Activated naive CD4-positive, alpha-beta T cell treated with anti-CD3 and anti-CD28 coated beads, Interleukin-2, amount 10 ng/mL, durations not matched to agents 7 days and 5 days (primary cell): ENCODE measurements around the gene FGGY.
"Not testable (repeated sequence)": the region's sequence is repeated elsewhere in the genome, so short reads cannot be mapped to it uniquely, and the experiment has no call there.

Experiments
- CTCF ChIA-PET: fragments of 350-600 bp; sonication (Branson Sonifier 250); formaldehyde crosslinking; loops from one replicate; lab custom pipeline; 2021; ENCODE audit warnings: antibody characterized with exemption; lab: Charles Lee
- DNase-seq: peaks from one replicate; pipeline ENCODE4 v3.0.0-alpha.2; 2020
- H3K27ac Mint-ChIP-seq: one replicate; pipeline ENCODE4 v1.8.0; 2021; ENCODE audit warnings: mild to moderate bottlenecking, moderate library complexity, mixed read lengths
- H3K27me3 Mint-ChIP-seq: one replicate; pipeline ENCODE4 v1.8.0; 2021; ENCODE audit warnings: mild to moderate bottlenecking, mixed read lengths
- H3K36me3 Mint-ChIP-seq: one replicate; pipeline ENCODE4 v1.8.0; 2021; ENCODE audit warnings: mixed read lengths
- H3K4me1 Mint-ChIP-seq: one replicate; pipeline ENCODE4 v1.8.0; 2021; ENCODE audit warnings: mixed read lengths
- H3K4me3 Mint-ChIP-seq: one replicate; pipeline ENCODE4 v1.8.0; 2021; ENCODE audit warnings: mild to moderate bottlenecking, moderate library complexity, mixed read lengths
- H3K9me3 Mint-ChIP-seq: one replicate; pipeline ENCODE4 v1.8.0; 2021; ENCODE audit warnings: mixed read lengths

The FGGY gene

DNA sequence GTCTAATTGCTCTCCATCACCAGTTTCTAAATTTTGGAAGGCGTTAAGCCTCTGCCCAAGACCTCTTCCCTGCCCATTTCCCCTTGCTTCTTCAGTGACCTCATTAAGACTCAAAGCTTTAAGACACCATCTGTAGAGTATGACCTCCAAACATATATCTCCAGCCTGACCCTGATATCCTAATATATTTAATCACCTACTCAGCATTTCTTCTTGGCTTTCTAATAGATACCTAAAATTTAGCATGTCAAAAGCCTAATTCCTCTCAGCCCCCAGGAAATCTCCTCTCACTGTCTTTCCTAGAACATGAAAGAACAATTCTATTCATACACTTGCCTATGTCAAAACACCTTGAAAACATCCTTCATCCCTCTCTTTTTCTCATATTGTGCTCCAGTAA, 282.3 kb downstream of the FGGY start:
- H3K4me1 Mint-ChIP-seq: no peaks in the 10 kb centered on the region
- no peaks in the 10 kb centered on the region for H3K36me3 Mint-ChIP-seq
- CTCF ChIA-PET: no interaction called here
- peaks cover 4% of the 10 kb centered on the region for H3K9me3 Mint-ChIP-seq
- DNase-seq: no peak
- H3K4me3 Mint-ChIP-seq: no peak overlapping the region
- no peak overlapping the region for H3K27ac Mint-ChIP-seq
- no peaks in the 10 kb centered on the region for H3K27me3 Mint-ChIP-seq

DNA sequence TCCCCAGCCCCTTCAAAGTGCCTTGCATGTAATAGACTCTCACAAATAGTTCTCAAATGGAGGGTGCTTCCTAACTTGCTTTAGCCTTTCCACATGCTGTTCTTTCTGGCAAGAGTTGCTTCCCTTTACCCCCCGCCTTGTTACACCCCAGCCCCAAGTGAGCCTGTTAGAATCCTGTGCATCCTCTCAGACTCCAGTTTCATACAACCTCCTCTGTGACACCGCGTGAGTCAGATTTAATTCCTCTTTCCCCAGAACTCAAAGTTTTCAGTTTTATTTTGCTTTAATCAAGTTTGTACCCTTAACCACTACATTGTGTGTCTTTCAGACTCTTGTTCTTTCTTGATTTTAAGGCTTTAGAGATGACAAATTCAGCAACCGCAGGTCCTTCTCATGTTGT, 283.4 kb downstream of the FGGY start:
- H3K27ac Mint-ChIP-seq: no peak overlapping the region
- H3K9me3 Mint-ChIP-seq: peaks cover 4% of the 10 kb centered on the region
- H3K4me1 Mint-ChIP-seq: no peaks in the 10 kb centered on the region
- H3K27me3 Mint-ChIP-seq: no peaks in the 10 kb centered on the region
- DNase-seq: no peak
- H3K36me3 Mint-ChIP-seq: no peaks in the 10 kb centered on the region
- no peak overlapping the region for H3K4me3 Mint-ChIP-seq
- CTCF ChIA-PET: no interaction called here

DNA sequence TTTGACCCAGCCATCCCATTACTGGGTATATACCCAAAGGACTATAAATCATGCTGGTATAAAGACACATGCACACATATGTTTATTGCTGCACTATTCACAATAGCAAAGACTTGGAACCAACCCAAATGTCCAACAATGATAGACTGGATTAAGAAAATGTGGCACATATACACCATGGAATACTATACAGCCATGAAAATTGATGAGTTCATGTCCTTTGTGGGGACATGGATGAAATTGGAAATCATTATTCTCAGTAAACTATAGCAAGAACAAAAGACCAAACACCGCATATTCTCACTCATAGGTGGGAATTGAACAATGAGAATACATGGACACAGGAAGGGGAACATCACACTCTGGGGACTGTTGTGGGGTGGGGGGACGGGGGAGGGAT, 295.5 kb downstream of the FGGY start:
- H3K27me3 Mint-ChIP-seq, H3K27ac Mint-ChIP-seq, H3K9me3 Mint-ChIP-seq, DNase-seq, H3K4me3 Mint-ChIP-seq, H3K36me3 Mint-ChIP-seq, H3K4me1 Mint-ChIP-seq, CTCF ChIA-PET: not testable (repeated sequence)

DNA sequence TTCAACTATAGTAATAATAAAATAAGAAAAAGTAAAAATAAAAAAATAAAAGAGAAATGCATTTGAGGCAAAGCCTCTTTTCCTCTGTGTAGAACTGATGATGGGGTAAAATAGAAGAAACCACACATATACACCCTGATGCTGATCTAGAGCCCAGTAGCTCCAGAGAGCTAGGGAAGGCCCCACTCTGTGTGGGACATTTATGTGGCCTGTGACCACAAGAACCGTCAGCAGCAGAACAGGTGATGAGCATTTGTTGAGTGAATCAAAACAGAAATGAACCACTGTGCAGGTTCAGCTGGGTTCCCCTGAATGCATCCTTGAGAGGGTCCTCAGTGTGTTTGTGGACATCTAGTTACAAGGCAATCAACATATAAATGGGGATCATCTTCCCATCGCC, 296.0 kb downstream of the FGGY start:
- Mint-ChIP-seq H3K9me3 (peaks cover 1% of the 10 kb centered on the region), H3K4me3 (no peak overlapping the region), H3K4me1 (no peaks in the 10 kb centered on the region), H3K27me3 (no peaks in the 10 kb centered on the region), H3K36me3 (no peaks in the 10 kb centered on the region), H3K27ac (no peak overlapping the region)
- no peak for DNase-seq
- CTCF ChIA-PET: no interaction called here

DNA sequence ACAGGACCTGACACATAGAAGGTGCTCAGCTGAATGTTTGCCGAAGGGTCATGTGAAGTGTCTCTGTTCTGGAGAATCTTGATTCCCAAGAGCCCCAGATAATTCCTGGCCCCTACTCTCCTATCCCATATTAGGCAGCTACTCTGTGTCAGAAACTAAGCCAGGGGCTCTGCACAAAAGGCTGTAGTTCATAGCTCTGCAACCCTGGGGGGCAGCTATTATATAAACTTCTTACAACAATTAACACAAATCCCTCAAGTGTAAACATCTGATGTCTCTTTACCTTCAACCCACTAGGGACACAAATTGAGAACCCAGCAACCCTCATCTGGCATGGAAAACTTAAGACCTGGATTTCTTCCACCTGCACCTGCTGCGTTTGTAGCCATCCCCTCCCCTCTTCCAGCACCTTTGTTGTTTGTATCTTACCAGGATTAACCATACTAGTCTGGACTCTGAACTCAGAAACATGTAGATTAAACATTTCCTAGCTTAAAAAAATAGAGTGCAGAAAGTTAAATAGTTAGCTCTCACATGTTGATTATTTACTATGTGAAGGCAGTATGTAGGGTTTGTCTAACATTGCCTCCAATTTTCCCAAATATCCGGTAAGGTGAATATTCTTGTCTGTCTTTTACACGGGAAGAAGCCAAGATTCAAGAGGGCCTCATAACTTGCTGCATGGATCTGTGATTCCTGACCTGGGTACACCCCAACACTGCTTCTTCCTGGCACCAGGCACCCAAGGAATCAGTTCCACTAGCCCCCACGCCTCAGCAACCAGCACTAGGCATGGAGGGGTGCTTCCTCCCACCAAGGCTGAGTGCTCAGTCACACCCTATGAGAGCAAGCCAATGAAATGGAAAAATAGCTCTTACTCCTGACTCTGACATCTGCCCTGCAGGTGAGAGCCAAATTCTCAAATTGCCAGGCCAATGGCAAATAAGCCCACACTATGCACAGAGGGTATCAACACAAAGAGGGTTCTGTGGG, 297.2 kb downstream of the FGGY start:
- H3K27ac Mint-ChIP-seq: no peak overlapping the region
- CTCF ChIA-PET: interaction anchor here (1.0 kb wide), 1 partner anchor 9 kb away, joined by 3 read pairs; no protein-coding TSS in a partner anchor
- DNase-seq: no peak
- no peak overlapping the region for H3K4me3 Mint-ChIP-seq
- no peaks in the 10 kb centered on the region for H3K27me3 Mint-ChIP-seq
- H3K9me3 Mint-ChIP-seq: peaks cover 1% of the 10 kb centered on the region
- H3K4me1 Mint-ChIP-seq: no peaks in the 10 kb centered on the region
- H3K36me3 Mint-ChIP-seq: no peaks in the 10 kb centered on the region

DNA sequence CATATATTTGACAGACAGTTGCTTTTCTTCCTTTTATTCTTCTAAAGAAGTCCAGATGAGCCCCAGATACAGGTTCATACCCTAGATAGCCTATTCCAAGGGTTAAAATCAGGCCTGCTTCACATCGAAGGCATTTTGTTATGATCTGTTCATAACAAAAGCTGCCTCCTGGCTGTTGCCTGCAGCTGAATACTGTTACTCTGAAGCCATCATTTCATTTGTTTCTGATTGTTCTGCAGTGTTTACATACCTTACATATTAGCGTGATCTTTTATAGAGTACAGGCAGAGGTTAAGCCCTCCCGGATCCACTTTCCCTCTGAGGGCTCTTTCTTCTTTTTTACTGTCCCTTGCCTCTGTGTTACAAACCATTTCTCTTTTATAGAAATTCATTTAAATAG, 298.9 kb downstream of the FGGY start:
- Mint-ChIP-seq H3K27ac (no peak overlapping the region), H3K27me3 (no peaks in the 10 kb centered on the region), H3K36me3 (no peaks in the 10 kb centered on the region), H3K4me3 (no peak overlapping the region), H3K4me1 (no peaks in the 10 kb centered on the region), H3K9me3 (peaks cover 1% of the 10 kb centered on the region)
- DNase-seq: no peak
- CTCF ChIA-PET: interaction anchor here (0.6 kb wide), 1 partner anchor 10 kb away, joined by 3 read pairs; no protein-coding TSS in a partner anchor

DNA sequence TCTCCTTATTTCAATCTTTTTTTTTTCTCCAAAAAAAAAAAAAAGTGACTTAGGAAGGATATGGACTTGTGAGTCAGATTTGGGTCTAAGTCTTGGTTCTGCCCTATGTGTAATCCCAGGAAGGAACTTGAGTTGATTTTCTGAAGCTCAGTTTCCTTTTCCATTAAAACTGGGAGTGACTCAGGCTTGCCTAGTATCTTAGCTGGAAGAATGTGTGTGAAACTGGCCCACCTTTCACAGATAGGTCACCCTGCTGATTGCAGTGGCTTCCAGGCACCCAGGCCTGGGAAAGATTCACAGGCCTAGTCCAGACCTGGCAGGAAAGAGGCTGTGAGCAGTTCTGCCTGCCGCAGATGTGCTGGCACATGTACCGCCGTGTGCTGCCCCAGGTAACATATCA, 299.5 kb downstream of the FGGY start:
- CTCF ChIA-PET: interaction anchor here (1.5 kb wide), 1 partner anchor 10 kb away, joined by 3 read pairs; no protein-coding TSS in a partner anchor
- H3K36me3 Mint-ChIP-seq: no peaks in the 10 kb centered on the region
- H3K9me3 Mint-ChIP-seq: no peaks in the 10 kb centered on the region
- DNase-seq: no peak
- no peaks in the 10 kb centered on the region for H3K4me1 Mint-ChIP-seq
- no peak overlapping the region for H3K4me3 Mint-ChIP-seq
- no peak overlapping the region for H3K27ac Mint-ChIP-seq
- no peaks in the 10 kb centered on the region for H3K27me3 Mint-ChIP-seq

DNA sequence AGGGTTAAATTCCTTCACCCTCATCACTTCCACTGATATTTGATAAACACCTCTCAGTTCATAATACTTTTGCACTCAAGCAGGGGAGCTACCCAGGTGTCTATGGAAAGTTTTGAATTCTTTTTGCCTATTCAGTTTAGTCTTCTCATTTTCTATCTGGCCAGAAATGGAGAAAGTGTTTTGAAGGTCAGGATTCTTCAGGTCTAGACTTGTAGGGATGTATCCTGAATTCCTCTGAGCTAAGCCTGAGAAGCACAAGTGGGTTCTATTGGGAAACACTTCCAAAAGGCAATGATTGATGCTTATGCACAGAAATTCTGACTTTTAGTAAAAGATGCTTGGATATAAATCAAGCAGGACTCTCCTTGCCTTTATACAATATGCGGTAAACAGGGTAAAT, 300.1 kb downstream of the FGGY start:
- no peak for DNase-seq
- Mint-ChIP-seq H3K4me3 (no peak overlapping the region), H3K9me3 (no peaks in the 10 kb centered on the region), H3K36me3 (no peaks in the 10 kb centered on the region), H3K4me1 (no peaks in the 10 kb centered on the region), H3K27ac (no peak overlapping the region), H3K27me3 (no peaks in the 10 kb centered on the region)
- CTCF ChIA-PET: interaction anchor here (1.5 kb wide), 1 partner anchor 9 kb away, joined by 3 read pairs; no protein-coding TSS in a partner anchor

DNA sequence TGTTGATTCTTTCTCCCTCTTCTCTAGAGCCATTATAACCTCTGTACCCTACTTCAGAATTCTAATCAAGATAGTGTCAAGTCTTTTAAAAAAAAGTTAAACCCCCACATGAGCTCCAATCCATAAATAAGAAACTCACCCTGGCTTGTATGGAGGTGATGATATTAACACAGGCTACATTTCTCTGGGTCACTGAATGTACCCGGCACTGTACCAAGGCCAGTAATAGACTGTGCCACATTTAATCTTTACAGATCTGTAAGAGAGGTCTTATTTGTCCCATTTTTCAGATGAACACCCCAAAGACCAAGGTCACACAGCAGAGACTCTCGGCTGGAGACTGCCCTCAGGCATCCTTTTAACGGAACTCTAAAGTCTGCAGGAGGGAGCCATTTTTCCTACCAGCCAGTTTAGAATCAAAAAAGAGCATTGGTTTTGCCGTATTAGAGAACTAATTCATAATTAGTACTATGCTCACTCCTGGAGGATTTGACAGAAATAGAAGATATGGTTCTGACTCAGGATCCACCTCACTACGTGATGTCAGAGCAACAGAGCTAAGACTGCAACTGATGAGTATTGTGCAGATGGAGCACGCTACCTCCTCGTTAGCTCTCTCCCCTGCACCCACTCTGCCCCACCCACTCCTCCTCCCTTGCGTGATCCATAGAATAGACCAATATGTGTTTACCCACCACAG, 300.7 kb downstream of the FGGY start:
- H3K27ac Mint-ChIP-seq: no peak overlapping the region
- no peaks in the 10 kb centered on the region for H3K4me1 Mint-ChIP-seq
- H3K4me3 Mint-ChIP-seq: no peak overlapping the region
- CTCF ChIA-PET: interaction anchor here (1.5 kb wide), 1 partner anchor 9 kb away, joined by 3 read pairs; no protein-coding TSS in a partner anchor
- no peaks in the 10 kb centered on the region for H3K27me3 Mint-ChIP-seq
- H3K9me3 Mint-ChIP-seq: no peaks in the 10 kb centered on the region
- DNase-seq: no peak
- no peaks in the 10 kb centered on the region for H3K36me3 Mint-ChIP-seq

DNA sequence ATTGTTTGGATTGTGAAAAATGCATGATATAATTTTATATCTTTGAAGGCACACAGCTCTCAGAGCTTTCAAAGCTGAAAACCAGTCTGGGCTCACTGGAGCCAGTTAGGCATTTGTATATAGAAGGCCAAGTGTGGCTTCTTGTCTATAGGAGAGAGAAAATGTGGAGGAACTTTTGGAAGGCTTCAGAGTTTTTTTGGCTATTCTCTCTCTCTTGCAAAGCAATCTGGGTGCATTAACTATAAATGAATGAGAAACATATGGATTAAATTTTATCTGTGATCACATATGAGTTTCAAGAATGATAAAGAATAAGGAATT, 301.2 kb downstream of the FGGY start:
- Mint-ChIP-seq H3K9me3 (no peaks in the 10 kb centered on the region), H3K27ac (no peak overlapping the region), H3K4me1 (no peaks in the 10 kb centered on the region), H3K4me3 (no peak overlapping the region), H3K27me3 (no peaks in the 10 kb centered on the region), H3K36me3 (no peaks in the 10 kb centered on the region)
- CTCF ChIA-PET: no interaction called here
- DNase-seq: no peak

DNA sequence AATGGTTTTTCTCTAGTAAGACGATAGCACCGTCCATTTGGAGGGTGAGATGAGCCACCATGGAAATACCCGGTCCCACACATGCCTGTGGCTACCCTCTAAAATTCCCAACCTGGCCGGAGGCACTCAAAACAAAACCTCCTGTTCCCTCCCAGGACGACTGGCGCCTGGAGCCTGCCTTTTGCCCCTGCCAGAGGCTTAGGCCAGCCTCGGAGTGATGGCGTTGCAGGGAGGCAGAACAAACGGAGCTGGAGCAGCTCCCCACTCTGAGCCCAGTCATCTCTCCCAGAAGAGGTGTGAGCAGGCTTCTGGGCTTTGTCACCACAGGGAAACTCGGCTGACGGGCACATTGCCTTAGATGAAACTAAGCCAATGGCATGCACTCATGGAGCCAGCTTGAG, 304.1 kb downstream of the FGGY start:
- CTCF ChIA-PET: interaction anchor here (0.6 kb wide), 1 partner anchor 99 kb away, joined by 3 read pairs; no protein-coding TSS in a partner anchor

DNA sequence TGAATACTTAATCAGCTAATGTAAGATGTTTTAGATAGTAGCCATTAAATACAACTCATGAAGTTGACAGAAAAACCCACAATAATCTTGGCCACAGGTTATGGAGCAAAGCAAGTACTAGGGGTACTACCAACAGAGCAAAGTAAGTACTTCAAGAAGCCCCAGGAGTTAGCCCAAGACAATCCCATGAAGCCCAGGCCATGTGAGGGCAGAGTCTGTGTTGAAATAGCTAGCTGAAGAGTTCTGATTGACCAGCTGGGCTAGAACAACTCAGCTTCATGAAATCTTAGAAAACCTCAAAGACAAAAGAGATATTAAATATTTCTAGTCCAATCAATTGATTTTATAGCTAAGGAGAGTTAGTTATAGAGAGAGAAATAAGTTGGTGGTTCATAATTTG, 304.9 kb downstream of the FGGY start:
- no peak overlapping the region for H3K4me3 Mint-ChIP-seq
- CTCF ChIA-PET: no interaction called here

More for the DNA sequence above, 304.1 kb downstream of the FGGY start:
- H3K4me1 Mint-ChIP-seq: no peaks in the 10 kb centered on the region
- H3K36me3 Mint-ChIP-seq: no peaks in the 10 kb centered on the region
- no peaks in the 10 kb centered on the region for H3K27me3 Mint-ChIP-seq
- H3K4me3 Mint-ChIP-seq: no peak overlapping the region
- no peak overlapping the region for H3K27ac Mint-ChIP-seq
- H3K9me3 Mint-ChIP-seq: no peaks in the 10 kb centered on the region
- DNase-seq: no peak

DNA sequence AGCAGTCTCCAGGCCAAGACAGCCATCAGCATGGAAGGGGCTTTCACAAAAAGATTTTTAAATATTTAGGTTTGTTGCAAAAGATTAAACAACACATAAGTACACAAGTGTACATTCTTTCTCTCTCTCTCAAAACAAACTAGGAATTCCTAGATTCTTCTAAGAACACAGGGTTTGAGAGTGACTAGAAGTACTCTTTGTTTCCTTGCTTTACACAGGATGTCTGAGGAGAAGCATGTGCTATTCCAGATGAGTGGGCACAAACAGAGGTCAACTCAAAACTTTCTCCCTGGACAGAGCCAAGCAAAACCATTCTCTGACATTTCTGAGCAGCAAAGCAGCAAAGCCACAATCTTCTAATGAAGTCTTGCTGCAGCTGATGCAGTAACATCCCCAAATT, 307.3 kb downstream of the FGGY start:
- Mint-ChIP-seq H3K4me1 (no peaks in the 10 kb centered on the region), H3K27me3 (no peaks in the 10 kb centered on the region), H3K36me3 (no peaks in the 10 kb centered on the region), H3K27ac (no peak overlapping the region), H3K9me3 (no peaks in the 10 kb centered on the region), H3K4me3 (no peak overlapping the region)
- CTCF ChIA-PET: no interaction called here
- DNase-seq: no peak

More for the DNA sequence above, 304.9 kb downstream of the FGGY start:
- no peaks in the 10 kb centered on the region for H3K4me1 Mint-ChIP-seq
- no peaks in the 10 kb centered on the region for H3K27me3 Mint-ChIP-seq
- no peaks in the 10 kb centered on the region for H3K9me3 Mint-ChIP-seq
- no peak for DNase-seq
- no peak overlapping the region for H3K27ac Mint-ChIP-seq
- H3K36me3 Mint-ChIP-seq: no peaks in the 10 kb centered on the region

DNA sequence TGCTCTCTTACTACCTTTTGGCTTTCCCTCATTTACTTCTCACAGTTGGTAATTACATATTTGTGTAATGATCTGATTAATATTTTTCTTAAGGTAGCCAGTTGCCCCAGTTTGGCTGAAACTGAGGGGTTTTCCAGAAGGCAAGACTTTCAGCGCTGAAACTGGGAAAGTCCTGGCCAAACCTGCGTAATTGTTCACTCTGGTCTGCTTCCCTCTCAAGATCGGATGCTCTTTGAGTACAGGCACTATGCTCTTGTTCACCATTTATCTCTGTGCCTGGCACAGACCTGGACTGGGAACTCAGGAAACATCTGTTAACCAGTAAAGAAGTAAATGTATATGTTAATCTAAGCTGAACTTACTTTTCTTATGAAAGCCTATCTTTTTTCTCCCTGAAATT, 308.3 kb downstream of the FGGY start:
- H3K36me3 Mint-ChIP-seq: no peaks in the 10 kb centered on the region
- DNase-seq: no peak
- no peak overlapping the region for H3K27ac Mint-ChIP-seq
- CTCF ChIA-PET: interaction anchor here (0.7 kb wide), 1 partner anchor 10 kb away, joined by 3 read pairs; no protein-coding TSS in a partner anchor
- H3K4me3 Mint-ChIP-seq: no peak overlapping the region
- H3K27me3 Mint-ChIP-seq: no peaks in the 10 kb centered on the region
- H3K4me1 Mint-ChIP-seq: no peaks in the 10 kb centered on the region
- no peaks in the 10 kb centered on the region for H3K9me3 Mint-ChIP-seq
